Progenitor cell of endocrine pancreas (in vitro differentiated cells): ENCODE data around the gene PPP1R15A. TPM values are rescaled to one million over a fixed set of nuclear protein-coding genes. Genes with fewer than 3 reads are reported as not detected.

Experiments used
- DNase-seq: peaks from one replicate; pipeline ENCODE4 v3.0.0; 2021; ENCODE audit warnings: low spot score; ENCODE audit not compliant: unreplicated experiment
- H3K27ac Mint-ChIP-seq: 2 replicates; pipeline ENCODE4 v1.8.0; 2021; ENCODE audit warnings: mild to moderate bottlenecking, moderate library complexity, mixed read lengths
- H3K27me3 Mint-ChIP-seq: 2 replicates; pipeline ENCODE4 v1.8.0; 2021; ENCODE audit warnings: mixed read lengths
- H3K36me3 Mint-ChIP-seq: 2 replicates; pipeline ENCODE4 v1.8.0; 2022; ENCODE audit warnings: mixed read lengths; ENCODE audit not compliant: insufficient read depth
- H3K4me1 Mint-ChIP-seq: 2 replicates; pipeline ENCODE4 v1.8.0; 2021; ENCODE audit warnings: low read depth, mixed read lengths
- H3K4me3 Mint-ChIP-seq: 2 replicates; pipeline ENCODE4 v1.8.0; 2021; ENCODE audit warnings: low read depth, mild to moderate bottlenecking, moderate library complexity, mixed read lengths
- H3K9me3 Mint-ChIP-seq: 2 replicates; pipeline ENCODE4 v1.8.0; 2021; ENCODE audit warnings: low read depth, mixed read lengths
- total RNA-seq: library from RNA; stranded (reverse); gene quantifications from 2 replicates; pipeline ENCODE4 v1.2.1, GENCODE V29; 2021
- TF ChIP-seq, protein P1 (sequence below): fragments of 200-600 bp; sonication (generic); IDR thresholded peaks from one replicate; pipeline ENCODE4 v1.5.0; 2021; ENCODE audit warnings: antibody characterized with exemption, mild to moderate bottlenecking; ENCODE audit not compliant: unreplicated experiment

PPP1R15A gene
- total RNA-seq, 1 donor from 2014 or later: 44.5 TPM

DNA sequence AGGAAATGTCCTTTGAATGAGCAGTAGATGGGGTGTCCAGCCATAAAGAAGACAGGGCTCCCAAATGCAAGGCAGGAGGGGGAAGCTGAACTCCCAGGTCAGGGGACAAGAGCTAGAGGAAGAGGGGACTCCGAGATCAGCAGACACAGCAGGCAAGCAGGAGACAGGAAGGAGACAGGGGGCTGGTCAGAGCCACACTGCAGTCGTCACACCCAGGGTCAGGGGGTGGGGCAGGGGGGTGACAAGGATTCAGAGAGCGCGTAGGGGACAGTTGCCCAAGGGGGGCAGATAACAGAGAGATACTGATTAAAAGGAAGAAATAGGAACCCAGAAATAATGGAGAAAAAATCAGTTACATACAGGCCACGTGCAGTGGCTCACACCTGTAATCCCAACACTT, 39.2 kb upstream of the PPP1R15A start:
- peaks cover 11% of the 10 kb centered on the region for H3K36me3 Mint-ChIP-seq
- H3K4me1 Mint-ChIP-seq: peaks cover 22% of the 10 kb centered on the region
- H3K9me3 Mint-ChIP-seq: no peaks in the 10 kb centered on the region
- no peaks in the 10 kb centered on the region for H3K27me3 Mint-ChIP-seq
- no peak overlapping the region for H3K27ac Mint-ChIP-seq
- no peak overlapping the region for H3K4me3 Mint-ChIP-seq
- TF ChIP-seq, protein P1, sequence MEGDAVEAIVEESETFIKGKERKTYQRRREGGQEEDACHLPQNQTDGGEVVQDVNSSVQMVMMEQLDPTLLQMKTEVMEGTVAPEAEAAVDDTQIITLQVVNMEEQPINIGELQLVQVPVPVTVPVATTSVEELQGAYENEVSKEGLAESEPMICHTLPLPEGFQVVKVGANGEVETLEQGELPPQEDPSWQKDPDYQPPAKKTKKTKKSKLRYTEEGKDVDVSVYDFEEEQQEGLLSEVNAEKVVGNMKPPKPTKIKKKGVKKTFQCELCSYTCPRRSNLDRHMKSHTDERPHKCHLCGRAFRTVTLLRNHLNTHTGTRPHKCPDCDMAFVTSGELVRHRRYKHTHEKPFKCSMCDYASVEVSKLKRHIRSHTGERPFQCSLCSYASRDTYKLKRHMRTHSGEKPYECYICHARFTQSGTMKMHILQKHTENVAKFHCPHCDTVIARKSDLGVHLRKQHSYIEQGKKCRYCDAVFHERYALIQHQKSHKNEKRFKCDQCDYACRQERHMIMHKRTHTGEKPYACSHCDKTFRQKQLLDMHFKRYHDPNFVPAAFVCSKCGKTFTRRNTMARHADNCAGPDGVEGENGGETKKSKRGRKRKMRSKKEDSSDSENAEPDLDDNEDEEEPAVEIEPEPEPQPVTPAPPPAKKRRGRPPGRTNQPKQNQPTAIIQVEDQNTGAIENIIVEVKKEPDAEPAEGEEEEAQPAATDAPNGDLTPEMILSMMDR: no peak
- no peak for DNase-seq

DNA sequence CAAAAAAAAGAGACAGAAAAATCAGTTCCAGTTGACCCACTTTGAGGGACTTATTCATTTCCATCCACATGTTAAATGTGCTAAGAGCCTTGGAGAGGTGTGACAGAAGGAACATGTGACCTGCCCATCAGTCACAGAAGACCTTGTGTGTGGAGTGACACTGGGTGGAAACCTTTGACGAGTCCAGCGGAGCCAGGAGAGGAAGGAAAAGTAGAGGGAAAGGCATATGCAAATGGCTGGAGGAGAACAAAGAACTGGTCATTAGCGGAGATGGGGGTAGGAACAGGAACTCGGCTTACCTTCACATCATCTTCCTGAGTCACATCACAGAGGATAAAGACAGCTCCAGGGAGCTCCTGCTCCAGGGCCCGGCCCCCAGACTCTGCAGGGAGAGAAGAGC, 38.2 kb upstream of the PPP1R15A start:
- Mint-ChIP-seq H3K4me1 (peaks cover 22% of the 10 kb centered on the region), H3K36me3 (peaks cover 11% of the 10 kb centered on the region), H3K27ac (no peak overlapping the region), H3K9me3 (no peaks in the 10 kb centered on the region), H3K4me3 (no peak overlapping the region), H3K27me3 (no peaks in the 10 kb centered on the region)
- TF ChIP-seq, protein P1: no peak
- DNase-seq: no peak

GRCh38 chr19:48835734-48836088, 36.5 kb upstream of the PPP1R15A start:
- TF ChIP-seq, protein P1: peak; percentile 92
- no peaks in the 10 kb centered on the region for H3K9me3 Mint-ChIP-seq
- H3K27ac Mint-ChIP-seq: peak overlapping the region; percentile 98

GRCh38 chr19:48836089-48837017, 35.9 kb upstream of the PPP1R15A start, which contains the start of gene HSD17B14:
TSS of gene HSD17B14 (minus strand) at chr19:48836491. CDS start at chr19:48836411, 80 bp downstream.
- Mint-ChIP-seq H3K27me3 (no peaks in the 10 kb centered on the region), H3K4me1 (peaks cover 15% of the 10 kb centered on the region), H3K9me3 (no peaks in the 10 kb centered on the region), H3K27ac (peak within 1 kb of the TSS; percentile 98), H3K36me3 (peaks cover 9% of the 10 kb centered on the region), H3K4me3 (peak within 1 kb of the TSS; percentile 84)
- TF ChIP-seq, protein P1: peak; percentile 5
- peak; percentile 33 for DNase-seq

More at GRCh38 chr19:48835734-48836088, 36.5 kb upstream of the PPP1R15A start:
- Mint-ChIP-seq H3K4me1 (peaks cover 15% of the 10 kb centered on the region), H3K36me3 (peaks cover 11% of the 10 kb centered on the region), H3K27me3 (no peaks in the 10 kb centered on the region), H3K4me3 (peak overlapping the region; percentile 84)
- peak; percentile 88 for DNase-seq

DNA sequence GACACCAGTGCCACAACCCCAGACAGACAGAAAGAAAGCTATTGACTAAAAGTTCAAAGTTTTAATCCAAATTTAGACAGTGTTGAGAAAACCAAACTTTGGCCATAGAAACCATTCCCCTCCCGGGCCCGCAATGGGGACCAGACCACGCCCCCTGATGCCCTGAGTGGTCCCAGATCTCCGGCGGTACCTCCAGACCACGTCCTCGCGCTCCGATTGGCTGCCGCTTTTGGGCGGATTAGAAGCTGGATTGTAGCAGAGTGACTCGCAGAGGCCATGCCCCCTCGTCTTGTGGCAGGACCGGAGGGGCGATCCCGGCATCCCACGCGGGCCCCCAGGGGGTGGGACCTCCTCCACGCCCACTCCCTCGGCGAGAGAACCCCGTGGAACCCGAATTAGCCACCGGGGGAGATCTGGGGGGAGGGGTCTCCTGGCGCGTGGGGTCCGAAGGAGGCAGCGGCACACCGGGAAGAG, 35.1 kb upstream of the PPP1R15A start:
- peak overlapping the region; percentile 98 for H3K27ac Mint-ChIP-seq
- peak; percentile 74 for DNase-seq
- H3K4me1 Mint-ChIP-seq: peaks cover 15% of the 10 kb centered on the region
- peak overlapping the region; percentile 84 for H3K4me3 Mint-ChIP-seq
- TF ChIP-seq, protein P1: no peak
- H3K36me3 Mint-ChIP-seq: peaks cover 7% of the 10 kb centered on the region
- no peaks in the 10 kb centered on the region for H3K9me3 Mint-ChIP-seq
- no peaks in the 10 kb centered on the region for H3K27me3 Mint-ChIP-seq
